HL-60 (cell line): ENCODE results near the gene HIPK4.

Experiments
- CTCF ChIP-seq: IDR thresholded peaks from one replicate; pipeline ENCODE4 v1.5.1; 2011; ENCODE audit warnings: low read length, control low read depth, inconsistent platforms; ENCODE audit not compliant: insufficient read depth
- GABPA ChIP-seq: IDR thresholded peaks from 2 replicates; pipeline ENCODE4 v1.6.1; 2012; ENCODE audit warnings: low read depth
- POLR2AphosphoS5 ChIP-seq: IDR thresholded peaks from 2 replicates; pipeline ENCODE4 v1.6.1; 2012; ENCODE audit warnings: low read depth
- REST ChIP-seq: IDR thresholded peaks from 2 replicates; pipeline ENCODE4 v1.6.1; 2012; ENCODE audit warnings: low read depth; ENCODE audit not compliant: insufficient replicate concordance

GRCh38 chr19:40407714-40408597 is 18.0 kb upstream of the HIPK4 start:
- TF ChIP-seq CTCF (no peak), GABPA (no peak), POLR2AphosphoS5 (no peak), REST (no peak)
